Thymus (tissue), 11 donors: ENCODE measurements around the gene ZNF200. TPM values are rescaled to one million over a fixed set of nuclear protein-coding genes. Genes with fewer than 3 reads are reported as not detected.

Source experiments
- DNase-seq, 9 donors: peaks; one replicate each; pipeline ENCODE4 v3.0.0-alpha.2; 2013; ENCODE audit warnings: low spot score in 9 of 9, low read depth in 6 of 9, missing footprints in 1 of 9
- H3K27ac ChIP-seq, 2 donors: one replicate each; pipeline ENCODE4 v1.5.1; 2013; ENCODE audit warnings: control low read depth in 1 of 2, low read depth in 1 of 2, low read length in 1 of 2, mild to moderate bottlenecking in 1 of 2, moderate library complexity in 1 of 2
- H3K27me3 ChIP-seq, 2 donors: one replicate each; pipeline ENCODE4 v1.5.1; 2013; ENCODE audit warnings: low read length in 1 of 2; ENCODE audit not compliant: control insufficient read depth in 2 of 2, insufficient read depth in 1 of 2
- H3K36me3 ChIP-seq, 2 donors: one replicate each; pipeline ENCODE4 v1.5.1; 2013; ENCODE audit warnings: low read length in 1 of 2, mild to moderate bottlenecking in 1 of 2, moderate library complexity in 1 of 2; ENCODE audit not compliant: control insufficient read depth in 2 of 2, insufficient read depth in 2 of 2
- H3K4me1 ChIP-seq, 2 donors: one replicate each; pipeline ENCODE4 v1.5.1; 2013; ENCODE audit warnings: low read length in 2 of 2; ENCODE audit not compliant: control insufficient read depth in 2 of 2, insufficient read depth in 2 of 2
- H3K4me3 ChIP-seq, 2 donors: one replicate each; pipeline ENCODE4 v1.5.1; 2013; ENCODE audit warnings: low read length in 2 of 2, control low read depth in 1 of 2, mild to moderate bottlenecking in 1 of 2
- H3K9me3 ChIP-seq, 2 donors: one replicate each; pipeline ENCODE4 v1.5.1; 2013; ENCODE audit warnings: low read length in 1 of 2, mild to moderate bottlenecking in 1 of 2; ENCODE audit not compliant: control insufficient read depth in 2 of 2, insufficient read depth in 1 of 2
- WGBS: extraction: QIAGEN DNeasy Blood & Tissue Kit; methylation state at CpG from one replicate; pipeline ENCODE4 v1.1.7; 2013; 5-methylcytosine and 5-hydroxymethylcytosine counted together
- polyA plus RNA-seq: library from polyadenylated mRNA; stranded (reverse); fragments of 200-250 nt; gene quantifications from one replicate; pipeline ENCODE4 v1.2.3, GENCODE V29; 2013
- total RNA-seq: library from RNA; stranded (reverse); fragments of 120-200 nt; gene quantifications from one replicate; pipeline ENCODE4 v1.2.4, GENCODE V29; 2013
- donor health status: healthy.

ZNF200 gene
- total and polyA plus RNA-seq, 2 donors: 8.6 to 10.0 TPM

GRCh38 chr16:3243882-3244281 lies 8.9 kb upstream of the ZNF200 start:
- H3K4me1 ChIP-seq: no peaks in the 10 kb centered on the region
- H3K9me3 ChIP-seq: peaks cover 0 to 8% of the 10 kb centered on the region in 2 donors
- no peak overlapping the region for H3K4me3 ChIP-seq
- no peaks in the 10 kb centered on the region for H3K27me3 ChIP-seq
- H3K27ac ChIP-seq: no peak overlapping the region
- no peaks in the 10 kb centered on the region for H3K36me3 ChIP-seq
- WGBS: 82% methylated on average over 6 of the region's 6 CpGs
- no peak for DNase-seq

GRCh38 chr16:3242709-3243108 lies 7.8 kb upstream of the ZNF200 start:
- Histone ChIP-seq H3K4me3 (no peak overlapping the region), H3K27me3 (no peaks in the 10 kb centered on the region), H3K4me1 (no peaks in the 10 kb centered on the region), H3K27ac (no peak overlapping the region), H3K36me3 (no peaks in the 10 kb centered on the region), H3K9me3 (peaks cover 0 to 8% of the 10 kb centered on the region in 2 donors)
- 88% methylated on average over 11 of the region's 11 CpGs for WGBS
- DNase-seq: no peak

GRCh38 chr16:3241761-3242160 lies 6.8 kb upstream of the ZNF200 start:
- Histone ChIP-seq H3K36me3 (no peaks in the 10 kb centered on the region), H3K4me1 (no peaks in the 10 kb centered on the region), H3K27ac (no peak overlapping the region), H3K9me3 (peaks cover 0 to 6% of the 10 kb centered on the region in 2 donors), H3K4me3 (no peak overlapping the region), H3K27me3 (no peaks in the 10 kb centered on the region)
- no peak for DNase-seq
- WGBS: 85% methylated on average over 5 of the region's 5 CpGs

- Histone ChIP-seq H3K36me3 (peaks cover 16 to 19% of the 10 kb centered on the region in 2 donors), H3K9me3 (peaks cover 0 to 8% of the 10 kb centered on the region in 2 donors), H3K4me1 (peaks cover 6 to 13% of the 10 kb centered on the region in 2 donors), H3K27ac (no peak overlapping the region), H3K4me3 (no peak overlapping the region), H3K27me3 (no peaks in the 10 kb centered on the region)
- WGBS: 86% methylated on average over 29 of the region's 29 CpGs
- DNase-seq: peak in 1 of 9 donors; percentile 9
Measured at GRCh38 chr16:3235856-3236669, 1.1 kb upstream of the ZNF200 start.

- peak overlapping the region; percentile 91 to 97 for H3K27ac ChIP-seq
- DNase-seq: no peak
- peak overlapping the region; percentile 58 to 94 for H3K4me3 ChIP-seq
- H3K4me1 ChIP-seq: peaks cover 6 to 13% of the 10 kb centered on the region in 2 donors
- H3K9me3 ChIP-seq: peaks cover 0 to 14% of the 10 kb centered on the region in 2 donors
- H3K36me3 ChIP-seq: peaks cover 29% of the 10 kb centered on the region in 2 donors
- 7% methylated on average over 18 of the region's 18 CpGs for WGBS
- H3K27me3 ChIP-seq: no peaks in the 10 kb centered on the region
Measured at GRCh38 chr16:3234543-3234856, 458 bp downstream of the ZNF200 start.

GRCh38 chr16:3223913-3224515 lies 10.9 kb downstream of the ZNF200 start:
- Histone ChIP-seq H3K4me1 (no peaks in the 10 kb centered on the region), H3K36me3 (peaks cover 13 to 22% of the 10 kb centered on the region in 2 donors), H3K4me3 (no peak overlapping the region)

GRCh38 chr16:3220839-3221238 lies 14.1 kb downstream of the ZNF200 start:
- Histone ChIP-seq H3K27me3 (no peaks in the 10 kb centered on the region), H3K4me3 (no peak overlapping the region), H3K4me1 (peaks cover 1 to 4% of the 10 kb centered on the region in 2 donors), H3K9me3 (peaks cover 16 to 54% of the 10 kb centered on the region in 2 donors), H3K36me3 (peaks cover 8 to 16% of the 10 kb centered on the region in 2 donors), H3K27ac (no peak overlapping the region)
- WGBS: 95% methylated on average over 10 of the region's 10 CpGs
- no peak for DNase-seq

More at GRCh38 chr16:3223913-3224515, 10.9 kb downstream of the ZNF200 start:
- H3K27me3 ChIP-seq: no peaks in the 10 kb centered on the region
- H3K9me3 ChIP-seq: peaks cover 18 to 65% of the 10 kb centered on the region in 2 donors
- DNase-seq: no peak
- 97% methylated on average over 10 of the region's 10 CpGs for WGBS
- H3K27ac ChIP-seq: no peak overlapping the region

- no peak for DNase-seq
- Histone ChIP-seq H3K36me3 (no peaks in the 10 kb centered on the region), H3K27me3 (no peaks in the 10 kb centered on the region), H3K4me1 (peaks cover 4 to 9% of the 10 kb centered on the region in 2 donors), H3K27ac (peak overlapping the region in 1 of 2 donors; percentile 59), H3K9me3 (peaks cover 1 to 22% of the 10 kb centered on the region in 2 donors), H3K4me3 (no peak overlapping the region)
- 48% methylated on average over 3 of the region's 3 CpGs for WGBS
Measured at GRCh38 chr16:3216263-3216640, 18.7 kb downstream of the ZNF200 start.

- no peak overlapping the region for H3K4me3 ChIP-seq
- peaks cover 0 to 18% of the 10 kb centered on the region in 2 donors for H3K9me3 ChIP-seq
- peaks cover 4 to 9% of the 10 kb centered on the region in 2 donors for H3K4me1 ChIP-seq
- WGBS: 88% methylated on average over 11 of the region's 11 CpGs
- no peaks in the 10 kb centered on the region for H3K27me3 ChIP-seq
- DNase-seq: no peak
- H3K27ac ChIP-seq: peak overlapping the region in 1 of 2 donors; percentile 43
- no peaks in the 10 kb centered on the region for H3K36me3 ChIP-seq
Measured at GRCh38 chr16:3215601-3216262, 19.2 kb downstream of the ZNF200 start.
